ENCODE measurements around the gene DUSP12.

DNA sequence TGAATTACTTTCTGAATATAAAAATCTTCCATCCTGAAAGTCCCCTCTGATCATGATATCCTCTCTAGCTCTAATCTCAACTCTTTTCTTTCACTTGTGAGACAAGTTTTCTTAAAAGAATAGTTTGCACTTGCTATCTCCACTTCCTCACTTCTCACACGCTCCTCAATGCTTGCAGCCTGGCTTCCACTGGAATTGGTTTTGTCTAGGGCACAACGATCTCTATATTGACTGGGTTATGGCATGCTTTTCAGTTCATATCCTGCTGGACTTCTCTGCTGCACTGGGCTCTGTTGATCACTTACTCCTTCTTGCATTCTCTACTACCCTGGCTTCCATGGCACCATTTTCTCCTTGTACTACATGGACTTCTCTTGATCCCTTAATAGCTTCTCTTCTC lies 42.1 kb upstream of the DUSP12 start:
- no peak for TF ChIP-seq EZH2 (IDR thresholded peaks at IDR 0.05; ENCODE audit: insufficient read depth, poor library complexity, severe bottlenecking)
- TF ChIP-seq EZH2phosphoT487 (IDR thresholded peaks at IDR 0.05; ENCODE audit: insufficient read depth, low read depth), result no peak
